GM12872 (cell line): Measurements from ENCODE around the gene CHST8.

Experiments used
- CTCF ChIP-seq: IDR thresholded peaks from 3 replicates; pipeline ENCODE4 v1.5.1; 2011; ENCODE audit warnings: low read depth, mild to moderate bottlenecking, low read length, moderate library complexity; ENCODE audit not compliant: insufficient read depth

Gene CHST8

GRCh38 chr19:33690378-33691029, 68.8 kb downstream of the CHST8 start:
- TF ChIP-seq CTCF: no peak

GRCh38 chr19:33691030-33691427, 69.3 kb downstream of the CHST8 start:
- no peak for TF ChIP-seq CTCF

- TF ChIP-seq CTCF: no peak
Measured at GRCh38 chr19:33691736-33692135, 70.0 kb downstream of the CHST8 start.

GRCh38 chr19:33693678-33694077, 71.9 kb downstream of the CHST8 start:
- TF ChIP-seq CTCF: no peak

- no peak for TF ChIP-seq CTCF
Measured at GRCh38 chr19:33697766-33698165, 76.0 kb downstream of the CHST8 start.

GRCh38 chr19:33698576-33699435, 77.1 kb downstream of the CHST8 start:
- no peak for TF ChIP-seq CTCF

GRCh38 chr19:33699754-33700407, 78.1 kb downstream of the CHST8 start:
- no peak for TF ChIP-seq CTCF
